AG09309 (cell line): ENCODE data around the gene LILRB4.

Experiments
- DNase-seq: peaks from one replicate; pipeline ENCODE4 v3.0.0-alpha.2; 2010; ENCODE audit warnings: low read depth
- H3K4me3 ChIP-seq: 2 replicates; pipeline ENCODE4 v1.5.1; 2011; ENCODE audit warnings: mild to moderate bottlenecking, low read depth, low read length, moderate library complexity; ENCODE audit not compliant: control insufficient read depth
- CTCF ChIP-seq: IDR thresholded peaks from 2 replicates; pipeline ENCODE4 v1.5.1; 2011; ENCODE audit warnings: mild to moderate bottlenecking, low read depth, low read length, inconsistent platforms; ENCODE audit not compliant: insufficient read depth, control insufficient read depth; ENCODE audit errors: missing control alignments

The LILRB4 gene

GRCh38 chr19:54659300-54659699 is 3.5 kb upstream of the LILRB4 start:
- H3K4me3 ChIP-seq = no peak overlapping the region

GRCh38 chr19:54660306-54660705 is 2.5 kb upstream of the LILRB4 start:
- DNase-seq = no peak
- no peak for TF ChIP-seq CTCF
- no peak overlapping the region for H3K4me3 ChIP-seq

More at GRCh38 chr19:54659300-54659699, 3.5 kb upstream of the LILRB4 start:
- no peak for DNase-seq
- no peak for TF ChIP-seq CTCF

GRCh38 chr19:54660964-54661363 is 1.8 kb upstream of the LILRB4 start:
- no peak overlapping the region for H3K4me3 ChIP-seq
- DNase-seq = no peak
- TF ChIP-seq CTCF = no peak

- no peak for DNase-seq
- H3K4me3 ChIP-seq = no peak overlapping the region
- no peak for TF ChIP-seq CTCF
Measured at GRCh38 chr19:54661846-54662481, 821 bp upstream of the LILRB4 start.

GRCh38 chr19:54665530-54665929 is 2.7 kb downstream of the LILRB4 start:
- no peak for TF ChIP-seq CTCF
- no peak for DNase-seq
- no peak overlapping the region for H3K4me3 ChIP-seq

GRCh38 chr19:54667217-54667616 is 4.4 kb downstream of the LILRB4 start:
- no peak for TF ChIP-seq CTCF

More at GRCh38 chr19:54667217-54667616, 4.4 kb downstream of the LILRB4 start:
- no peak overlapping the region for H3K4me3 ChIP-seq
- DNase-seq = no peak
